ENCODE results near the gene SVIL. TPM values are rescaled to one million over a fixed set of nuclear protein-coding genes. Genes with fewer than 3 reads are reported as not detected.

The SVIL gene
- total RNA-seq, 2 donors from 2014 or later = 349 to 483 TPM

DNA sequence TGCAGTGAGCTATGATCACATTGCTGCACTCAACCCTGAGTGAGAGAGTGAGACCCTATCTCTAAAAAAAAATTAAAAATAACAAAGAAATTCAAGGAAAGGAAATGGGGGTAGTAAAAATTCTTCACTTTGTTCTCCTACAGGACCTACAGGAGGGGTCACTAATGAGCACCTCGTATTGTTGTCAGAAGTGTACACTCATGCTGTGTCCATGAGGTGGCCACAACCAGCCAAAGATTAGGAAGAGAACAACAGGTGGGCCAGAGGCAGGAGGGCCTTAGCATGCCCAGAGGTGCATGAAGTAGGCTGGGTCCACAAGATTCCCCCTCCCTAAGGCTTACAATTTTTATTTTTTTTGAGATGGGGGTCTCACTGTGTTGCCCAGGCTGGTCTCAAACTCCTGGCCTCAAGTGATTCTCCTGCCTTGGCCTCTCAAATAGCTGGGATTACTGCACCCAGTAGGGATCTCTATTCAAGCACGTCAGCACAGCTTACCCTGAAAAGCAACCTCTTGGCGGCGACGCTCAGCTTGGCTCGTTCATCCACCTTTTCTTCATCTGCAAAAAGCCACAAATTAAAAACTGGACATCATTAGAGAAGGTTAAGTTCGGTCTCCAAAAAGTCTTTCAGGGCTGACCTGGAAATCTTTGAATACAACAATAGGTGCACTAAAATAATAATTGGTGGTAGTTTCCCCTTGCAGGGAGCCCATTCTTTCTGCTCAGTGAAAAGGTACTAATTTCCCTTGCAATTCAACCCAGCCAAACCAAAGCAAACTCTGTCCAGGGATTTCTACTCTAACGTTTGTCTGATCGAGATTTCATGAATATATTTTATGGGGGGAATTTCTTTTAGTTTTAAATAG is 104.4 kb downstream of the SVIL start:
- ATAC-seq (ENCODE audit: insufficient number of reproducible peaks, low FRiP score, low read depth) (no peak), DNase-seq (ENCODE audit: low spot score) (no peak)
- Histone ChIP-seq H3K4me3 (no peak overlapping the region), H3K27ac (peak overlapping the region in 1 of 2 donors; percentile 23), H3K27me3 (replicated peaks; ENCODE audit: insufficient read depth) (no peaks in the 10 kb centered on the region), H3K4me1 (ENCODE audit: control insufficient read depth in 1 of 2, low read depth in 2 of 2) (peaks cover 21 to 58% of the 10 kb centered on the region in 2 donors), H3K9me3 (no peaks in the 10 kb centered on the region), H3K36me3 (peaks cover 50% of the 10 kb centered on the region)
- TF ChIP-seq, protein P1, sequence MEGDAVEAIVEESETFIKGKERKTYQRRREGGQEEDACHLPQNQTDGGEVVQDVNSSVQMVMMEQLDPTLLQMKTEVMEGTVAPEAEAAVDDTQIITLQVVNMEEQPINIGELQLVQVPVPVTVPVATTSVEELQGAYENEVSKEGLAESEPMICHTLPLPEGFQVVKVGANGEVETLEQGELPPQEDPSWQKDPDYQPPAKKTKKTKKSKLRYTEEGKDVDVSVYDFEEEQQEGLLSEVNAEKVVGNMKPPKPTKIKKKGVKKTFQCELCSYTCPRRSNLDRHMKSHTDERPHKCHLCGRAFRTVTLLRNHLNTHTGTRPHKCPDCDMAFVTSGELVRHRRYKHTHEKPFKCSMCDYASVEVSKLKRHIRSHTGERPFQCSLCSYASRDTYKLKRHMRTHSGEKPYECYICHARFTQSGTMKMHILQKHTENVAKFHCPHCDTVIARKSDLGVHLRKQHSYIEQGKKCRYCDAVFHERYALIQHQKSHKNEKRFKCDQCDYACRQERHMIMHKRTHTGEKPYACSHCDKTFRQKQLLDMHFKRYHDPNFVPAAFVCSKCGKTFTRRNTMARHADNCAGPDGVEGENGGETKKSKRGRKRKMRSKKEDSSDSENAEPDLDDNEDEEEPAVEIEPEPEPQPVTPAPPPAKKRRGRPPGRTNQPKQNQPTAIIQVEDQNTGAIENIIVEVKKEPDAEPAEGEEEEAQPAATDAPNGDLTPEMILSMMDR (IDR thresholded peaks at IDR 0.05) = no peak

DNA sequence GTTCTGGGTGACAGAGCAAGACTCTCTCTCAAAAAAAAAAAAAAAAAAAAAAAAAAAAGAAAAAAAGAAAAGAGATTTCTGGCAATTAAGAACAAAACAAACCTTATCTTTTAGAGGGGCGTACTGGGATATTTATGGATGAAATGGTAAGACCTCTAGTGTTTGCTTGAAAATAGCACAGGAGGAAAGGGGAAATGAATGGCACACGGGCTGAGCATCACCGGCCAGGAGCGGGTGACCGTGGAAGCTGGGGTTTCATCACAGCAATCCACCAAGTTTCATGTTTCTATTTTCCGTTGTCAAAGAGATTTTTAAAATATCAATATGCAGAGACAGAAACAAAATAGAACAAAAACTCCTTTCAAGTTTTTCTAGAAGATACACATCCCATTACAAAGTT is 105.6 kb downstream of the SVIL start:
- H3K27me3 ChIP-seq (replicated peaks; ENCODE audit: insufficient read depth) = no peaks in the 10 kb centered on the region
- no peak overlapping the region for H3K4me3 ChIP-seq
- no peak overlapping the region for H3K27ac ChIP-seq
- peaks cover 59% of the 10 kb centered on the region for H3K36me3 ChIP-seq
- H3K4me1 ChIP-seq (ENCODE audit: control insufficient read depth in 1 of 2, low read depth in 2 of 2) = peaks cover 14 to 54% of the 10 kb centered on the region in 2 donors
- no peaks in the 10 kb centered on the region for H3K9me3 ChIP-seq
- ATAC-seq (ENCODE audit: insufficient number of reproducible peaks, low FRiP score, low read depth) = no peak
- TF ChIP-seq, protein P1 (IDR thresholded peaks at IDR 0.05) = no peak
- DNase-seq (ENCODE audit: low spot score) = no peak

DNA sequence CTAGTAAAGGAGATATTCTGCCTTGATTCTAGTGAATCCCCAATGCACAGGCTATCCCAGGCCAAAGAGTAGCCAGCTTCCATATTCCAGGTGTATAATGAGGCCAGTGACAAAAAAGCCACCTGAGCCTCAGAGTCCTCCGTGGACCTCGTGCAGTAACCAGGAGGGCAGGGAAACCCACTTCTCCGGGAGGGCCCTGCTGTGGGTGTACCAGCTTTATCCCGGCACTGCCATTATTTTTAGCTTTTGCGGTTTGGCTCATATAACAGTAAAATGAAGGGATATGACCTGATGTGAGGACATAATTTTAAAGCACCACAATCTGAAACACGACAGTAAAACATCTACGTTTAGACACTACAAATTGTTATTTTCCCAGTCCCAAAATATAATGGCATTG is 109.0 kb downstream of the SVIL start:
- no peak overlapping the region for H3K4me3 ChIP-seq
- ATAC-seq (ENCODE audit: insufficient number of reproducible peaks, low FRiP score, low read depth) = no peak
- H3K27ac ChIP-seq = peak overlapping the region; percentile 29 to 69
- TF ChIP-seq, protein P1 (IDR thresholded peaks at IDR 0.05) = no peak
- DNase-seq (ENCODE audit: low spot score) = no peak
- H3K9me3 ChIP-seq = no peaks in the 10 kb centered on the region
- no peaks in the 10 kb centered on the region for H3K27me3 ChIP-seq (replicated peaks; ENCODE audit: insufficient read depth)
- H3K4me1 ChIP-seq (ENCODE audit: control insufficient read depth in 1 of 2, low read depth in 2 of 2) = peaks cover 21 to 59% of the 10 kb centered on the region in 2 donors
- peaks cover 59% of the 10 kb centered on the region for H3K36me3 ChIP-seq

DNA sequence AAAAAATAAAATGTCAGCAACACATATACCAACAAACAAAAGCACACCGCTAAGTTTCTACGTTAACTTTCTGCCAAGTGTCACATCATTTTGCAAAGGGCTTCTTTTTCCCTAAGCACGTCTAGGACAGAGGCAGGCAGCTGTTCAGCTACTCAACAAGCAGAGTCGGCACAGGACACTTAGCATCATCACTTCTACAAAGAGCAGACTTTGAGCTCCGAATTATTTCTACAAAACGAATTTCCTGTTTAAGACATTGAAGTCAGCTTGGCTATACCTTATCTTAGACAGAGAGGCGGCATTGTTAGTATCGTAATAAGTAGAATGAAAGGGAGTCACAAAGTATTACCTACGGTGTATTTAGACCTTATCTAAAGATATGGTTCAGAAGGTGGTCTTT is 110.1 kb downstream of the SVIL start:
- Histone ChIP-seq H3K4me3 (no peak overlapping the region), H3K9me3 (no peaks in the 10 kb centered on the region), H3K27me3 (replicated peaks; ENCODE audit: insufficient read depth) (no peaks in the 10 kb centered on the region), H3K27ac (peak overlapping the region in 1 of 2 donors; percentile 69), H3K36me3 (peaks cover 54% of the 10 kb centered on the region), H3K4me1 (ENCODE audit: control insufficient read depth in 1 of 2, low read depth in 2 of 2) (peaks cover 21 to 64% of the 10 kb centered on the region in 2 donors)
- no peak for DNase-seq (ENCODE audit: low spot score)
- no peak for ATAC-seq (ENCODE audit: insufficient number of reproducible peaks, low FRiP score, low read depth)
- TF ChIP-seq, protein P1 (IDR thresholded peaks at IDR 0.05) = no peak

DNA sequence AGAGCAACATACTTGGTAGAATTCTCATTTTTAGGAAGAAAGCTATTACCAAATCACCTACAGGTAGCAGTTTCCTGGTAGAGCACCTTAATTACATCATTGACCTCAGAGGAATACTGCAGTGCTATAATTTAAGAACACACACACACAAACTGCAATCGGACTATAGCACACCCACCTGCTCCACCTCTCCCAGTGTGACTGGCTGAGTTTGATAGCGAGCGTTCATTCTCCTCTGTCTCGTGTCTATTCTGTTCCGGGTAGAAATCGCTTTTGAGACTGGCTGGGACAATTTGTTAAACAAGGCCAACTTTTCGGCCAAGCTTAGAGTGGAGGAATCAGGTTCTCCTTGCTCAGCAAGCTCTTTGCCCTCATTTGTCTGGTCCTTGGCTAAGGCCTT is 110.5 kb downstream of the SVIL start:
- Histone ChIP-seq H3K4me3 (no peak overlapping the region), H3K27me3 (replicated peaks; ENCODE audit: insufficient read depth) (no peaks in the 10 kb centered on the region), H3K36me3 (peaks cover 54% of the 10 kb centered on the region), H3K9me3 (no peaks in the 10 kb centered on the region), H3K4me1 (ENCODE audit: control insufficient read depth in 1 of 2, low read depth in 2 of 2) (peaks cover 21 to 64% of the 10 kb centered on the region in 2 donors), H3K27ac (peak overlapping the region; percentile 69 to 76)
- DNase-seq (ENCODE audit: low spot score) = no peak
- TF ChIP-seq, protein P1 (IDR thresholded peaks at IDR 0.05) = no peak
- no peak for ATAC-seq (ENCODE audit: insufficient number of reproducible peaks, low FRiP score, low read depth)

Measured in thoracic aorta (tissue), 2 donors.